ENCODE measurements around the gene PKNOX2.
A peak's percentile ranks its signal among the peaks of the same experiment; 100 is the strongest.

The PKNOX2 gene

GRCh38 chr11:125397421-125397820 lies 232.9 kb downstream of the PKNOX2 start:
- Mint-ChIP-seq H3K36me3 (ENCODE audit: low read depth) (no peaks in the 10 kb centered on the region), H3K4me3 (no peak overlapping the region), H3K4me1 (no peaks in the 10 kb centered on the region), H3K27ac (no peak overlapping the region), H3K27me3 (peaks cover 31% of the 10 kb centered on the region), H3K9me3 (no peaks in the 10 kb centered on the region)
- DNase-seq = no peak
- ATAC-seq = no peak

GRCh38 chr11:125398475-125398874 lies 233.9 kb downstream of the PKNOX2 start:
- H3K27ac Mint-ChIP-seq = no peak overlapping the region
- H3K9me3 Mint-ChIP-seq = no peaks in the 10 kb centered on the region
- no peak for ATAC-seq
- no peaks in the 10 kb centered on the region for H3K4me1 Mint-ChIP-seq
- H3K4me3 Mint-ChIP-seq = no peak overlapping the region
- no peaks in the 10 kb centered on the region for H3K36me3 Mint-ChIP-seq (ENCODE audit: low read depth)
- DNase-seq = no peak
- H3K27me3 Mint-ChIP-seq = peaks cover 28% of the 10 kb centered on the region

- Mint-ChIP-seq H3K4me1 (no peaks in the 10 kb centered on the region), H3K4me3 (no peak overlapping the region), H3K9me3 (no peaks in the 10 kb centered on the region), H3K27ac (no peak overlapping the region), H3K36me3 (ENCODE audit: low read depth) (no peaks in the 10 kb centered on the region), H3K27me3 (peaks cover 28% of the 10 kb centered on the region)
- ATAC-seq = no peak
- DNase-seq = no peak
These were observed 234.6 kb downstream of the PKNOX2 start for GRCh38 chr11:125398994-125399640.

GRCh38 chr11:125399945-125400344 lies 235.4 kb downstream of the PKNOX2 start:
- DNase-seq (no peak), ATAC-seq (no peak)
- Mint-ChIP-seq H3K4me3 (no peak overlapping the region), H3K4me1 (peaks cover under 1% of the 10 kb centered on the region), H3K27me3 (peaks cover 33% of the 10 kb centered on the region), H3K27ac (no peak overlapping the region), H3K36me3 (ENCODE audit: low read depth) (no peaks in the 10 kb centered on the region), H3K9me3 (no peaks in the 10 kb centered on the region)

- no peak overlapping the region for H3K4me3 Mint-ChIP-seq
These were observed 236.7 kb downstream of the PKNOX2 start for GRCh38 chr11:125401235-125401634.

GRCh38 chr11:125401746-125402145 lies 237.2 kb downstream of the PKNOX2 start:
- Mint-ChIP-seq H3K36me3 (ENCODE audit: low read depth) (no peaks in the 10 kb centered on the region), H3K4me1 (peaks cover 4% of the 10 kb centered on the region), H3K27me3 (peaks cover 37% of the 10 kb centered on the region), H3K9me3 (no peaks in the 10 kb centered on the region), H3K27ac (no peak overlapping the region), H3K4me3 (no peak overlapping the region)
- no peak for DNase-seq
- ATAC-seq = no peak

More at GRCh38 chr11:125401235-125401634, 236.7 kb downstream of the PKNOX2 start:
- H3K4me1 Mint-ChIP-seq = peaks cover 4% of the 10 kb centered on the region
- ATAC-seq (no peak), DNase-seq (no peak)
- no peaks in the 10 kb centered on the region for H3K9me3 Mint-ChIP-seq
- peaks cover 35% of the 10 kb centered on the region for H3K27me3 Mint-ChIP-seq
- H3K36me3 Mint-ChIP-seq (ENCODE audit: low read depth) = no peaks in the 10 kb centered on the region
- no peak overlapping the region for H3K27ac Mint-ChIP-seq

GRCh38 chr11:125402435-125402834 lies 237.9 kb downstream of the PKNOX2 start:
- no peaks in the 10 kb centered on the region for H3K9me3 Mint-ChIP-seq
- H3K4me1 Mint-ChIP-seq = peaks cover 4% of the 10 kb centered on the region
- DNase-seq = no peak
- no peak overlapping the region for H3K4me3 Mint-ChIP-seq
- no peak for ATAC-seq
- H3K27me3 Mint-ChIP-seq = peaks cover 34% of the 10 kb centered on the region
- no peak overlapping the region for H3K27ac Mint-ChIP-seq
- H3K36me3 Mint-ChIP-seq (ENCODE audit: low read depth) = no peaks in the 10 kb centered on the region

- Mint-ChIP-seq H3K36me3 (ENCODE audit: low read depth) (no peaks in the 10 kb centered on the region), H3K27me3 (peaks cover 37% of the 10 kb centered on the region), H3K4me3 (no peak overlapping the region), H3K9me3 (no peaks in the 10 kb centered on the region), H3K4me1 (peaks cover 4% of the 10 kb centered on the region), H3K27ac (no peak overlapping the region)
- no peak for DNase-seq
- ATAC-seq = no peak
These were observed 239.7 kb downstream of the PKNOX2 start for GRCh38 chr11:125404157-125404810.

- H3K27me3 Mint-ChIP-seq = peaks cover 37% of the 10 kb centered on the region
- no peak overlapping the region for H3K4me3 Mint-ChIP-seq
- H3K9me3 Mint-ChIP-seq = no peaks in the 10 kb centered on the region
- H3K27ac Mint-ChIP-seq = no peak overlapping the region
- peaks cover 4% of the 10 kb centered on the region for H3K4me1 Mint-ChIP-seq
- DNase-seq = peak; percentile 80
- peak; percentile 83 for ATAC-seq
- H3K36me3 Mint-ChIP-seq (ENCODE audit: low read depth) = no peaks in the 10 kb centered on the region
These were observed 240.6 kb downstream of the PKNOX2 start for GRCh38 chr11:125404811-125405790.

GRCh38 chr11:125407046-125407445 lies 242.5 kb downstream of the PKNOX2 start:
- H3K27me3 Mint-ChIP-seq = peaks cover 30% of the 10 kb centered on the region
- DNase-seq = no peak
- H3K4me1 Mint-ChIP-seq = peaks cover 4% of the 10 kb centered on the region
- no peaks in the 10 kb centered on the region for H3K9me3 Mint-ChIP-seq
- no peak for ATAC-seq
- no peak overlapping the region for H3K4me3 Mint-ChIP-seq
- H3K36me3 Mint-ChIP-seq (ENCODE audit: low read depth) = no peaks in the 10 kb centered on the region
- no peak overlapping the region for H3K27ac Mint-ChIP-seq

GRCh38 chr11:125408311-125408711 lies 243.8 kb downstream of the PKNOX2 start:
- Mint-ChIP-seq H3K27me3 (peaks cover 27% of the 10 kb centered on the region), H3K9me3 (no peaks in the 10 kb centered on the region), H3K4me3 (no peak overlapping the region), H3K4me1 (peaks cover 4% of the 10 kb centered on the region), H3K27ac (no peak overlapping the region), H3K36me3 (ENCODE audit: low read depth) (no peaks in the 10 kb centered on the region)
- DNase-seq (no peak), ATAC-seq (no peak)

GRCh38 chr11:125410091-125410490 lies 245.5 kb downstream of the PKNOX2 start:
- Mint-ChIP-seq H3K9me3 (no peaks in the 10 kb centered on the region), H3K4me1 (peaks cover 2% of the 10 kb centered on the region), H3K4me3 (no peak overlapping the region), H3K27me3 (peaks cover 20% of the 10 kb centered on the region), H3K27ac (no peak overlapping the region), H3K36me3 (ENCODE audit: low read depth) (no peaks in the 10 kb centered on the region)
- DNase-seq (no peak), ATAC-seq (no peak)

- DNase-seq (no peak), ATAC-seq (no peak)
- Mint-ChIP-seq H3K27me3 (peaks cover 8% of the 10 kb centered on the region), H3K4me3 (no peak overlapping the region), H3K4me1 (no peaks in the 10 kb centered on the region), H3K36me3 (ENCODE audit: low read depth) (no peaks in the 10 kb centered on the region), H3K9me3 (no peaks in the 10 kb centered on the region), H3K27ac (no peak overlapping the region)
These were observed 247.6 kb downstream of the PKNOX2 start for GRCh38 chr11:125412177-125412496.

- H3K36me3 Mint-ChIP-seq (ENCODE audit: low read depth) = no peaks in the 10 kb centered on the region
- peaks cover 8% of the 10 kb centered on the region for H3K27me3 Mint-ChIP-seq
- ATAC-seq (no peak), DNase-seq (no peak)
- no peak overlapping the region for H3K27ac Mint-ChIP-seq
- no peaks in the 10 kb centered on the region for H3K4me1 Mint-ChIP-seq
- no peak overlapping the region for H3K4me3 Mint-ChIP-seq
- no peaks in the 10 kb centered on the region for H3K9me3 Mint-ChIP-seq
These were observed 248.0 kb downstream of the PKNOX2 start for GRCh38 chr11:125412509-125412908.

- Mint-ChIP-seq H3K36me3 (ENCODE audit: low read depth) (no peaks in the 10 kb centered on the region), H3K27ac (no peak overlapping the region), H3K4me3 (no peak overlapping the region), H3K27me3 (peaks cover 8% of the 10 kb centered on the region), H3K4me1 (no peaks in the 10 kb centered on the region), H3K9me3 (no peaks in the 10 kb centered on the region)
- DNase-seq = no peak
- no peak for ATAC-seq
These were observed 248.7 kb downstream of the PKNOX2 start for GRCh38 chr11:125413226-125413625.
